Adrenal gland (tissue), 12 donors: ENCODE results near the gene RRM1. TPM values are rescaled to one million over a fixed set of nuclear protein-coding genes. Genes with fewer than 3 reads are reported as not detected.

Experiments used
- DNase-seq, 7 donors: peaks; one replicate each; pipeline ENCODE4 v3.0.0-alpha.2; 2019 to 2020
- H3K27ac ChIP-seq, 5 donors: fragments of 200-600 bp; sonication (generic) in 4 of 5; 1 replicate in 3 of 5; 2 replicates in 2 of 5; pipeline versions ENCODE4 v1.5.1 to v1.8.0; 2016 to 2020; ENCODE audit warnings: mild to moderate bottlenecking in 1 of 5
- H3K27me3 ChIP-seq: fragments of 200-600 bp; 2 replicates; pipeline ENCODE4 v1.8.0; 2021
- H3K36me3 ChIP-seq, 2 donors: fragments of 200-600 bp; replicated peaks in 1 of 2; 1 replicate in 1 of 2; 2 replicates in 1 of 2; pipeline versions ENCODE4 v1.5.1 to v1.8.0; 2018 to 2022
- H3K4me1 ChIP-seq, 2 donors: fragments of 200-600 bp; replicated peaks in 1 of 2; 1 replicate in 1 of 2; 2 replicates in 1 of 2; pipeline versions ENCODE4 v1.5.1 to v1.8.0; 2018 to 2021
- H3K4me3 ChIP-seq, 4 donors: fragments of 200-600 bp; sonication (generic) in 3 of 4; one replicate each; pipeline ENCODE4 v1.5.1; 2016 to 2018
- H3K9me3 ChIP-seq, 3 donors: fragments of 200-600 bp; sonication (generic) in 1 of 3; replicated peaks in 1 of 3; 1 replicate in 2 of 3; 2 replicates in 1 of 3; pipeline versions ENCODE4 v1.5.1 to v1.8.0; 2016 to 2021
- POLR2A ChIP-seq, 2 donors: fragments of 450-650 bp; IDR thresholded peaks; one replicate each; pipeline ENCODE4 v1.6.1; 2017; ENCODE audit warnings: antibody characterized with exemption in 2 of 2, mild to moderate bottlenecking in 2 of 2, moderate library complexity in 1 of 2
- WGBS, 4 donors: extraction: QIAGEN DNeasy Blood & Tissue Kit in 2 of 4; methylation state at CpG; one replicate each; pipeline versions ENCODE4 v1.1.5 to v1.1.7; 2013 to 2017; 5-methylcytosine and 5-hydroxymethylcytosine counted together
- intact Hi-C, 2 donors: fragments of 100-400 bp; cut with DNase I; formaldehyde crosslinking; loops; one replicate each; pipeline versions ENCODE4 v1.14.1 to v1.15.0; 2022 to 2023
- polyA plus RNA-seq, 3 donors: library from polyadenylated mRNA; stranded (reverse); fragments of 200-250 nt in 2 of 3; fragments of 350-450 nt in 1 of 3; fragmentation: Illumina TruSeq in 1 of 3; extraction: RNeasy Lipid Tissue Mini Kit (QIAGEN cat#74804) in 1 of 3; gene quantifications; one replicate each; pipeline ENCODE4 v1.2.3, GENCODE V29; 2013 to 2014
- total RNA-seq, 9 donors: library from RNA; depleted of rRNA in 4 of 9; stranded (reverse); fragments of >200 nt in 4 of 9; fragments of 120-200 nt in 1 of 9; fragmentation: NEBNext Ultra II Directional in 1 of 9; extraction: Animal tissue kit (Norgen Biotek cat#: 25700) in 1 of 9; gene quantifications; one replicate each; pipeline versions ENCODE4 v1.1.0 to v1.2.4, GENCODE V29; 2013 to 2023
- TF ChIP-seq, protein P1 (sequence below), 6 experiments: fragments of 450-650 bp in 4 of 6; fragments of 200-600 bp in 2 of 6; sonication (generic) in 1 of 6; IDR thresholded peaks; 1 replicate in 5 of 6; 2 replicates in 1 of 6; pipeline versions ENCODE4 v1.5.1 to v1.8.0; 2016 to 2021; ENCODE audit warnings: antibody characterized with exemption in 6 of 6, mild to moderate bottlenecking in 2 of 6, moderate library complexity in 1 of 6
- donor health status: healthy with polysubstance abuse.
- donor health status: Bipolar disorder and iron deficiency.
- donor health status: DM: yes; HTN: yes; CAD: no.
- donor health status: DM: no; HTN: no; CAD: no.
- donor health status: DM: no; HTN: no; CAD: no.
- donor health status: DM: yes; HTN: yes; CAD: no.

RRM1 gene
- total and polyA plus RNA-seq, 12 donors, result 7.2 to 99.3 (median 58.8) TPM

DNA sequence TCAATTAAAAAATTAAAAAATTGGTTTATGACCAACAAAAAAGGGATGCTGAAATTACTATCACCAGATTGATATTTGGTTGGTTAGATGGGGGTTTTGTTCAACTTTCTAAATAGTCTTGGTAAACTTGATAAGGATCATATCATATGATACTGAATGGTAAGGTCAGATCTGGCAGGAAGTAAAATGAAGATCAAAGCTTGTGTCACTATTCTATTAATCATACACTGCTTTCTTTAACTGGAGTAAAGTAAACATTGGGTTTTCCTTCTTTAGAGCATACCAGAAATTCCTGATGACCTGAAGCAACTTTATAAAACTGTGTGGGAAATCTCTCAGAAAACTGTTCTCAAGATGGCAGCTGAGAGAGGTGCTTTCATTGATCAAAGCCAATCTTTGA, 40.2 kb downstream of the RRM1 start:
- Histone ChIP-seq H3K4me1 (peaks cover 0 to 6% of the 10 kb centered on the region in 2 donors), H3K27me3 (no peaks in the 10 kb centered on the region), H3K9me3 (no peaks in the 10 kb centered on the region), H3K4me3 (no peak overlapping the region), H3K27ac (peak overlapping the region in 1 of 5 donors; percentile 45), H3K36me3 (peaks cover 0 to 17% of the 10 kb centered on the region in 2 donors)
- DNase-seq, result no peak
- intact Hi-C loops, result no loop called here
- TF ChIP-seq POLR2A (IDR thresholded peaks at IDR 0.05), result no peak

DNA sequence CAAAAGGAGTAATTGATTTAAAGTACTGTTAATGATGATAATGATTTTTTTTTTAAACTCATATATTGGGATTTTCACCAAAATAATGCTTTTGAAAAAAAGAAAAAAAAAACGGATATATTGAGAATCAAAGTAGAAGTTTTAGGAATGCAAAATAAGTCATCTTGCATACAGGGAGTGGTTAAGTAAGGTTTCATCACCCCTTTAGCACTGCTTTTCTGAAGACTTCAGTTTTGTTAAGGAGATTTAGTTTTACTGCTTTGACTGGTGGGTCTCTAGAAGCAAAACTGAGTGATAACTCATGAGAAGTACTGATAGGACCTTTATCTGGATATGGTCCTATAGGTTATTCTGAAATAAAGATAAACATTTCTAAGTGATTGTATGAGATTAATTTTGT, 43.9 kb downstream of the RRM1 start:
- Histone ChIP-seq H3K27ac (no peak overlapping the region), H3K4me1 (peaks cover 0 to 6% of the 10 kb centered on the region in 2 donors), H3K9me3 (no peaks in the 10 kb centered on the region), H3K27me3 (no peaks in the 10 kb centered on the region), H3K36me3 (peaks cover 0 to 9% of the 10 kb centered on the region in 2 donors), H3K4me3 (no peak overlapping the region)
- no peak for TF ChIP-seq POLR2A (IDR thresholded peaks at IDR 0.05)
- TF ChIP-seq, protein P1, sequence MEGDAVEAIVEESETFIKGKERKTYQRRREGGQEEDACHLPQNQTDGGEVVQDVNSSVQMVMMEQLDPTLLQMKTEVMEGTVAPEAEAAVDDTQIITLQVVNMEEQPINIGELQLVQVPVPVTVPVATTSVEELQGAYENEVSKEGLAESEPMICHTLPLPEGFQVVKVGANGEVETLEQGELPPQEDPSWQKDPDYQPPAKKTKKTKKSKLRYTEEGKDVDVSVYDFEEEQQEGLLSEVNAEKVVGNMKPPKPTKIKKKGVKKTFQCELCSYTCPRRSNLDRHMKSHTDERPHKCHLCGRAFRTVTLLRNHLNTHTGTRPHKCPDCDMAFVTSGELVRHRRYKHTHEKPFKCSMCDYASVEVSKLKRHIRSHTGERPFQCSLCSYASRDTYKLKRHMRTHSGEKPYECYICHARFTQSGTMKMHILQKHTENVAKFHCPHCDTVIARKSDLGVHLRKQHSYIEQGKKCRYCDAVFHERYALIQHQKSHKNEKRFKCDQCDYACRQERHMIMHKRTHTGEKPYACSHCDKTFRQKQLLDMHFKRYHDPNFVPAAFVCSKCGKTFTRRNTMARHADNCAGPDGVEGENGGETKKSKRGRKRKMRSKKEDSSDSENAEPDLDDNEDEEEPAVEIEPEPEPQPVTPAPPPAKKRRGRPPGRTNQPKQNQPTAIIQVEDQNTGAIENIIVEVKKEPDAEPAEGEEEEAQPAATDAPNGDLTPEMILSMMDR (IDR thresholded peaks at IDR 0.05), result no peak
- no peak for DNase-seq
- 89 to 97% (median 92%) methylated on average over 1 of the region's 1 CpG for WGBS, 4 donors
- intact Hi-C loops, result no loop called here

DNA sequence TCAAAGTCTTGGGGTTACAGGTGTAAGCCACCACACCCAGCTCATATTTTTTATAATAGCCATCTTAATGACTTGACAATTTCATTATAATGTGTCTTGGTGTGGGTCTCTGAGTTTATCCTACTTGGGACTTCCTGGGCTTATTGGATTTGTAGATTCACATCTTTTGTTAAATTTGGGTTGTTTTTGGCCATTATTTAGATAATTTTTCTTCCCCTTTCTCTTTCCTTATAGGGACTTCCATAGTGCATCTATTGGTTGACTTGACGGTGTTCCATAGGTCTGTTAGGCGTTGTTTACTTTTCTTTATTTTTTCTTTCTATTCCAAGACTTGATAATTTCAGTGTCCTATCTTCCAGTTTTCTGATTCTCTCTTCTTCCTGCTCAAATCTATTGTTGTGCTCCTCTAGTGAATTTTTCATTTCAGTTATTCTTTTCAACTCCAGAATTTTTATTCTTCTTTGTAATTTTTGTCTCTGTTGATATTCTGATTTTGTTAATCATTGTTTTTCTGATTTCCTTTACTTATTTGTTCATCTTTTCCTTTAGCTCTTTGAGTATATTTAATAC, 45.6 kb downstream of the RRM1 start:
- Histone ChIP-seq H3K27ac (no peak overlapping the region), H3K27me3 (no peaks in the 10 kb centered on the region), H3K4me1 (peaks cover 0 to 1% of the 10 kb centered on the region in 2 donors), H3K9me3 (no peaks in the 10 kb centered on the region), H3K36me3 (peaks cover 0 to 7% of the 10 kb centered on the region in 2 donors), H3K4me3 (no peak overlapping the region)
- no peak for DNase-seq
- WGBS, 4 donors, result 97 to 100% (median 99%) methylated on average over 2 of the region's 2 CpGs
- intact Hi-C loops, result no loop called here
- TF ChIP-seq, protein P1 (IDR thresholded peaks at IDR 0.05), result no peak
- TF ChIP-seq POLR2A (IDR thresholded peaks at IDR 0.05), result no peak

DNA sequence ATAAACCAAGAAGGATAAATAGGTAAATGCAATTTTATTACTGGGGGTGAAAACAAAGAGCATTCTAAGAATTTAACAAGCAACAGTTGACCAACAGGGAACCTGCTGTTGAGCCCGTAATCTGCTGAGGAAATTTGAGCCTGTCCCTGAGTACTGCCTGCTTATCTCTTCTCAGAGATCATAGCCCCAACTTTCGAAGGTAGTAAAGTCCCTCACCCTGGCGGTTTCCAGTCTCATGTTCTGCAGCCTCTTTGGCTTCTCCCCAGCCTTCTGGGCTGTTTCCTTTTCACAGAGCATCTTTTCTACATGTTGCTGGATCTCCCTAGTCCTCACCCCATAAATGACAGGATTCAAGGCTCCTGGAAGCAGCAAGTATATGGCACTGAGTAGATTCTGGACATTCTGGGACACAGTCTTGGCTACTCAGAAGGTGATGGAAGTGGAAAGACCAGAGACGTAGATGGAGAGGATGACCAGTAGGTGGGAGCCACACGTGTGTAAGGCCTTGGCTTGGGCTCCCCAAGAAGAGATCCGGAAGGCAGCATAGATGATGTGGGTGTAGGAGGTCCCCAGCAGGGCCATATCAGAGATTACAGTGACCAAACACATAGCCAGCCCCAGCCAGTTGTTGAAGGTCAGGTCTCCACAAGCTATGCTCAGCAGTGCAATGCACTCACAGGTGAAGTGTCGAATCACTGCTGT, 51.6 kb downstream of the RRM1 start:
- no peak overlapping the region for H3K4me3 ChIP-seq
- no peak for DNase-seq
- no peaks in the 10 kb centered on the region for H3K27me3 ChIP-seq
- H3K36me3 ChIP-seq, result no peaks in the 10 kb centered on the region
- TF ChIP-seq POLR2A (IDR thresholded peaks at IDR 0.05), result no peak
- TF ChIP-seq, protein P1 (IDR thresholded peaks at IDR 0.05), result no peak
- intact Hi-C loops, result no loop called here
- H3K9me3 ChIP-seq, result no peaks in the 10 kb centered on the region
- 70 to 79% (median 73%) methylated on average over 7 of the region's 7 CpGs for WGBS, 4 donors
- H3K27ac ChIP-seq, result no peak overlapping the region
- H3K4me1 ChIP-seq, result no peaks in the 10 kb centered on the region

DNA sequence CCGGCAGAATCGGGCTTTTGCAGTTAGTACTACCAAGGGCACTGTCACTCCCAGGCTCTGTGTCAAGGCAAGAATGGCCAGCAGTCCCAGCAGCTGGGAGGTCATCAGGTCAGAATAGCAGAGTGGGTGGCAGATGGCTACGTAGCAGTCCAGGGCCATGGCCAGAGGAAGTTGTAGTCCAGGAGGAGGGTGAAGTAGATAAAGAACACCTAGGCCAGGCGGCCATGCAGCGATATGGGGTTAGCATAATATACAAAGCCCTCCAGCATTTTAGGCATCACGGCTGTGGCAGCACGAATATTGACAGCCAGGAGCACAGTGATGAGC, 52.1 kb downstream of the RRM1 start:
- no peaks in the 10 kb centered on the region for H3K4me1 ChIP-seq
- intact Hi-C loops, result no loop called here
- WGBS, 4 donors, result 78 to 90% (median 80%) methylated on average over 7 of the region's 7 CpGs
- H3K9me3 ChIP-seq, result no peaks in the 10 kb centered on the region
- no peak overlapping the region for H3K27ac ChIP-seq
- TF ChIP-seq, protein P1 (IDR thresholded peaks at IDR 0.05), result no peak
- no peak for TF ChIP-seq POLR2A (IDR thresholded peaks at IDR 0.05)
- no peak for DNase-seq
- no peaks in the 10 kb centered on the region for H3K36me3 ChIP-seq
- no peaks in the 10 kb centered on the region for H3K27me3 ChIP-seq
- H3K4me3 ChIP-seq, result no peak overlapping the region
